WTC11 (cell line): ENCODE data around the gene SLC41A3. TPM values are rescaled to one million over a fixed set of nuclear protein-coding genes. Genes with fewer than 3 reads are reported as not detected.
"Not testable (repeated sequence)": the region's sequence is repeated elsewhere in the genome, so short reads cannot be mapped to it uniquely, and the experiment has no call there.

Experiments used
- ATAC-seq: fragments of 200-7000 bp; cut with Tn5 transposase; 2 replicates; pipeline ENCODE4 v1.10.0; 2021; ENCODE audit warnings: mild to moderate bottlenecking, moderate library complexity
- CTCF ChIA-PET: fragments of 300-600 bp; sonication (Branson Sonifier 250); formaldehyde crosslinking; loops from one replicate; lab custom pipeline; 2021; ENCODE audit warnings: antibody characterized with exemption; lab: Charles Lee
- POLR2A ChIA-PET: fragments of 350-600 bp; sonication (Branson Sonifier 250); formaldehyde crosslinking; loops from one replicate; lab custom pipeline; 2021; ENCODE audit warnings: antibody characterized with exemption; lab: Charles Lee
- DNase-seq: peaks from one replicate; pipeline ENCODE4 v3.0.0; 2021; ENCODE audit warnings: low spot score
- H3K27ac Mint-ChIP-seq: 2 replicates; pipeline ENCODE4 v1.8.0; 2021; ENCODE audit warnings: mixed read lengths
- H3K27me3 Mint-ChIP-seq: 2 replicates; pipeline ENCODE4 v1.8.0; 2021; ENCODE audit warnings: low read depth, mild to moderate bottlenecking, moderate library complexity, mixed read lengths
- H3K36me3 Mint-ChIP-seq: 2 replicates; pipeline ENCODE4 v1.8.0; 2021; ENCODE audit warnings: mixed read lengths
- H3K4me1 Mint-ChIP-seq: 2 replicates; pipeline ENCODE4 v1.8.0; 2022; ENCODE audit warnings: mixed read lengths
- H3K4me3 Mint-ChIP-seq: 2 replicates; pipeline ENCODE4 v1.8.0; 2021; ENCODE audit warnings: mild to moderate bottlenecking, moderate library complexity, mixed read lengths
- H3K9me3 Mint-ChIP-seq: 2 replicates; pipeline ENCODE4 v1.8.0; 2021; ENCODE audit warnings: mixed read lengths
- AFF4 ChIP-seq: sonication (generic); formaldehyde crosslinking; IDR thresholded peaks from 2 replicates; pipeline ENCODE4 v1.8.1; 2023; ENCODE audit warnings: mild to moderate bottlenecking, missing genetic modification reagents, borderline replicate concordance
- AR ChIP-seq: fragments of 250-450 bp; sonication (Bioruptor Pico); IDR thresholded peaks from 2 replicates; pipeline ENCODE4 v1.9.0; 2021; ENCODE audit warnings: mild to moderate bottlenecking
- ARID4B ChIP-seq: sonication (generic); formaldehyde crosslinking; IDR thresholded peaks from 2 replicates; pipeline ENCODE4 v1.8.0; 2023; ENCODE audit warnings: missing genetic modification reagents, mild to moderate bottlenecking, borderline replicate concordance
- ERG ChIP-seq: fragments of 250-450 bp; sonication (Bioruptor Pico); IDR thresholded peaks from 2 replicates; pipeline ENCODE4 v1.8.0; 2021; ENCODE audit warnings: mild to moderate bottlenecking
- FOXK1 ChIP-seq: sonication (generic); formaldehyde crosslinking; IDR thresholded peaks from 2 replicates; pipeline ENCODE4 v1.8.0; 2022; ENCODE audit warnings: mild to moderate bottlenecking, moderate library complexity, missing genetic modification reagents
- FOXP1 ChIP-seq: sonication (generic); formaldehyde crosslinking; IDR thresholded peaks from 2 replicates; pipeline ENCODE4 v1.8.0; 2022; ENCODE audit warnings: missing genetic modification reagents, mild to moderate bottlenecking, moderate library complexity, borderline replicate concordance
- FOXP4 ChIP-seq: sonication (generic); formaldehyde crosslinking; IDR thresholded peaks from 2 replicates; pipeline ENCODE4 v1.8.0; 2022; ENCODE audit warnings: mild to moderate bottlenecking, missing genetic modification reagents
- GABPB1 ChIP-seq: sonication (generic); formaldehyde crosslinking; IDR thresholded peaks from 2 replicates; pipeline ENCODE4 v1.8.1; 2023; ENCODE audit warnings: mild to moderate bottlenecking, missing genetic modification reagents
- GRHL2 ChIP-seq: fragments of 250-450 bp; sonication (Bioruptor Pico); IDR thresholded peaks from 2 replicates; pipeline ENCODE4 v1.8.0; 2022; ENCODE audit warnings: mild to moderate bottlenecking, moderate library complexity; ENCODE audit not compliant: insufficient replicate concordance, severe bottlenecking
- MLX ChIP-seq: sonication (generic); formaldehyde crosslinking; IDR thresholded peaks from 2 replicates; pipeline ENCODE4 v1.8.1; 2023; ENCODE audit warnings: mild to moderate bottlenecking, missing genetic modification reagents, moderate library complexity
- RORB ChIP-seq: fragments of 250-450 bp; sonication (Bioruptor Pico); IDR thresholded peaks from 2 replicates; pipeline ENCODE4 v1.9.0; 2021; ENCODE audit warnings: mild to moderate bottlenecking
- SOX15 ChIP-seq: fragments of 250-450 bp; sonication (Bioruptor Pico); IDR thresholded peaks from 2 replicates; pipeline ENCODE4 v1.9.0; 2021; ENCODE audit warnings: mild to moderate bottlenecking
- TCF7 ChIP-seq: sonication (generic); formaldehyde crosslinking; IDR thresholded peaks from 2 replicates; pipeline ENCODE4 v1.8.0; 2022; ENCODE audit warnings: mild to moderate bottlenecking, low read depth, missing genetic modification reagents, moderate library complexity
- TEAD4 ChIP-seq: sonication (generic); formaldehyde crosslinking; IDR thresholded peaks from 2 replicates; pipeline ENCODE4 v1.8.0; 2022; ENCODE audit warnings: mild to moderate bottlenecking, missing genetic modification reagents
- TP53 ChIP-seq: sonication (generic); formaldehyde crosslinking; IDR thresholded peaks from 2 replicates; pipeline ENCODE4 v1.8.1; 2023; ENCODE audit warnings: mild to moderate bottlenecking, missing genetic modification reagents
- USF2 ChIP-seq: sonication (generic); formaldehyde crosslinking; IDR thresholded peaks from 2 replicates; pipeline ENCODE4 v1.8.1; 2023; ENCODE audit warnings: mild to moderate bottlenecking, missing genetic modification reagents, moderate library complexity
- ZNF425 ChIP-seq: fragments of 250-450 bp; sonication (Bioruptor Pico); conservative IDR thresholded peaks from 2 replicates; pipeline ENCODE4 v1.9.0; 2021; ENCODE audit warnings: mild to moderate bottlenecking
- ZNF671 ChIP-seq: fragments of 250-450 bp; sonication (Bioruptor Pico); IDR thresholded peaks from 2 replicates; pipeline ENCODE4 v1.8.0; 2021; ENCODE audit warnings: mild to moderate bottlenecking
- total RNA-seq: library from RNA; stranded (reverse); gene quantifications from 3 replicates; pipeline ENCODE4 v1.2.3, GENCODE V29; 2021

Gene SLC41A3
- total RNA-seq, 1 experiment from 2014 or later = 28.4 TPM

GRCh38 chr3:126067959-126068358 is 16.0 kb downstream of the SLC41A3 start:
- H3K4me3 Mint-ChIP-seq = no peak overlapping the region
- peaks cover 8% of the 10 kb centered on the region; the same call in 1 of the 2 replicates for H3K4me1 Mint-ChIP-seq
- ATAC-seq (no peak), DNase-seq (no peak)
- TF ChIP-seq GRHL2 (CRISPR knock-in tag) = no peak
- TF ChIP-seq AFF4 (CRISPR knock-in tag) = no peak
- TF ChIP-seq TEAD4 = no peak
- TF ChIP-seq AR (CRISPR knock-in tag) = no peak
- TF ChIP-seq SOX15 (CRISPR knock-in tag) = no peak
- no peak for TF ChIP-seq GABPB1
- no peak for TF ChIP-seq ERG (CRISPR knock-in tag)
- no peak for TF ChIP-seq FOXP4 (CRISPR knock-in tag)
- TF ChIP-seq USF2 (CRISPR knock-in tag) = no peak
- TF ChIP-seq ZNF425 (CRISPR knock-in tag) = no peak
- no peak for TF ChIP-seq RORB
- no peak for TF ChIP-seq TCF7 (CRISPR knock-in tag)
- no peak for TF ChIP-seq TP53 (CRISPR knock-in tag)
- TF ChIP-seq FOXK1 (CRISPR knock-in tag) = no peak
- no peak for TF ChIP-seq ZNF671
- no peak for TF ChIP-seq MLX (CRISPR knock-in tag)
- TF ChIP-seq ARID4B (CRISPR knock-in tag) = no peak
- no peak for TF ChIP-seq FOXP1
- no peaks in the 10 kb centered on the region; the same call in 1 of the 2 replicates for H3K27me3 Mint-ChIP-seq
- no peak overlapping the region for H3K27ac Mint-ChIP-seq
- peaks cover 4% of the 10 kb centered on the region for H3K9me3 Mint-ChIP-seq
- ChIA-PET POLR2A (no interaction called here), CTCF (interaction anchor here (1.1 to 1.3 kb wide), 2 partner anchors 65 to 139 kb away, joined by 3 to 4 read pairs; no protein-coding TSS in a partner anchor)
- peaks cover 5% of the 10 kb centered on the region for H3K36me3 Mint-ChIP-seq

GRCh38 chr3:126066676-126067075 is 17.2 kb downstream of the SLC41A3 start:
- DNase-seq, H3K4me1 Mint-ChIP-seq, H3K27me3 Mint-ChIP-seq, CTCF ChIA-PET, H3K36me3 Mint-ChIP-seq, H3K4me3 Mint-ChIP-seq, ATAC-seq, POLR2A ChIA-PET, H3K27ac Mint-ChIP-seq, H3K9me3 Mint-ChIP-seq: not testable (repeated sequence)
